ENCODE results near the gene KRTAP3-1. TPM values are rescaled to one million over a fixed set of nuclear protein-coding genes. Genes with fewer than 3 reads are reported as not detected.

Gene KRTAP3-1
- not detected in 2 replicates for total RNA-seq

DNA sequence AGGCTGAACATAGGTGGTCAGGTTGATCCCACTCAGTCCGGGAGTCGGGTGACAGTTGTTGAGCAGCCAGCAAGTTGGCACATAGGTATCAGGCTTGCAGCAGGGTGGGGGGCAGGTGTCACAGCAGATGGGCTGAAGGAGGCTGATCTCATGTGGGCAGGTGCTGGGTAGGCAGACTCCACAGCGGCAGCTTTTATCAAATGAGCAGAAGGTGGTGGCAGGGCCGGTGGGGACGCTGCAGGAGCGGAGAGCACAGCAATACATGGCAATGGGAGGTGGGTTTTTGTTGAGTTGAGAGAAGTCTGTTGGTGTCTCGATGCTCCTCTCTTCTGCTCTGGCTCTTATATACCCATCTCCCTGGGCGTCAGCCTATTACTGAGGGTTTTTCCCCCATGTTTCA, at the start of gene KRTAP3-1:
TSS of gene KRTAP3-1 (minus strand) at position 318 of the 400 bp plus-strand sequence. CDS start at position 264, 54 bp downstream.

DNA sequence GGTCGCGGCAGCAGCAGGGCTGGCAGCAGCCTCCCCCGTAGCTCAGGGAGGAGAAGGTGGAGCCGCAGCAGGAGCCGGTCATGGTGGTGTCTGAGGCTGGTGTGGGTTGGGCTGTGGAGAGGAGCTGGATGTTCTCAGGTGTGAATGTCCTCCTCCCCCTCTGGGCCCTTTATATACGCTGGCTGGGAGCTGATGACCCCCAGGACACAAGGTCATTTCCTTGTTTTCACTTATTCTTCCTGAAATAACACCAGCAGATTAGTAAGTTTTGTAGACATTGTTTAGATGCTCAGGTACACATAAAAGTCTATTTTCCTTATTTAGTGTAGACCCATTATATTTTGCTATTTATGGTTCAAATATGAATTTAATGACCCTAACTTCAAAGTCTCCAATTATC, 46.2 kb upstream of the KRTAP3-1 start, which contains the start of gene KRTAP2-2:
TSS of gene KRTAP2-2 (minus strand) at position 101 of the 400 bp plus-strand sequence. CDS start at position 82, 19 bp downstream.

DNA sequence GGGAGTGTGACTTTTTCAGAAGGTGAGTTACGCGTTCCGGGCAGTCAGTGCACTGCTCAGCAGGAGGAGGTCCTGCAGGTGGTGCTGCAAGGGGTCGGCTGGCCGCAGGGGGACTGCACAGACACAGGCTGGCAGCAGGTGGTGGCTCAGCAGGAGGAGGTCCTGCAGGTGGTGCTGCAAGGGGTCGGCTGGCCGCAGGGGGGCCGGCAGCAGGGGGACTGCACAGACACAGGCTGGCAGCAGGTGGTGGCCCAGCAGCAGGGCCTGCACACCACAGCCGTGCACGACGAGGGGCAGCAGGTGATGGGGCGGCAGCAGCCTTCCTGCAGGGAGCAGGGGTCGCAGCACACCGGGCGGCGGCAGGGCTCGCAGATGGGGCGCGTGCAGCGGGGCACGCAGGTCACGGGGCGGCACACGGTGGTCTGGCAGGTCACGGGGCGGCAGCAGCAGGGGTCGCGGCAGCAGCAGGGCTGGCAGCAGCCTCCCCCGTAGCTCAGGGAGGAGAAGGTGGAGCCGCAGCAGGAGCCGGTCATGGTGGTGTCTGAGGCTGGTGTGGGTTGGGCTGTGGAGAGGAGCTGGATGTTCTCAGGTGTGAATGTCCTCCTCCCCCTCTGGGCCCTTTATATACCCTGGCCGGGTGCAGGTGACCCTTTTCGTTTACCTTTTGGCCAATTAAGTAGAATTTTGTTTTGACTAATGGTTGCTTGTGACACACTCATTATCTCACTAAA, 38.0 kb upstream of the KRTAP3-1 start, which contains the start of gene KRTAP2-1:
TSS of gene KRTAP2-1 (minus strand) at position 582 of the 731 bp plus-strand sequence. CDS start at position 533, 49 bp downstream.

DNA sequence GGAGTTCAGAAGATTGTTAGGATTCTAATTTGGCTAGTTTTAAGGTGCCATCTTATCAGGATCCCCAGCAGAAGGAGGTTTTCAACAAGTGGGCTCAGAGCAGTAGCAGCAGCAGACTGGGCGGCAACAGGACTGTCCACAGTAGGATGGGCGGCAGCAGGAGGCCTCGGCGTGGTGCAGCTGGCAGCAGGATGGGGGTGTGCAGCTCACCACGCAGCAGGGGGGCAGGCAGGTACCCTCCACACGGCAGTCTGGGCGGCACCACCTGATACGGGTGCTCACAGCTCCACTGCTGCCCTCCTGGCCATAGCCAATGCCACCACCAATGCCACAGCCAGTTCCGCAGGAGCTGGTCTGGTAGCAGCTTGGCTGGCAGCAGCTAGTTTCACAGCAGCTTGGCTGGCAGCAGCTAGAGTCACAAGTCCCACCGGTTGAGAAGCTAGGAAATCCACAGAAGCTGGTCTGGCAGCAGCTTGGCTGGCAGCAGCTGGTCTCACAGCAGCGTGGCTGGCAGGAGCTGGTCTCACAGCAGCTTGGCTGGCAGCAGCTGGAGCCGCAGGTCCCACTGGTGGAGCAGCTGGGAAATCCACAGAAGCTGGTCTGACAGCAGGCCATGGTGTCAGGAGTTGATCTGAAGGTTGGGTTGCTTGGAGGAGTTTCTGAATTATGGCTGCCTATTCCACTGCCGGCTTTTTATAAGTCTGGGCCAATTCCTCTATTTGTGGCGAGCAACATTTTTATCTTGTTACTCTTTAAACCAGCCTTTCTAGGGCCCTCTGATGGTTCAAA, 32.0 kb upstream of the KRTAP3-1 start, which contains the start of gene KRTAP1-1:
TSS of gene KRTAP1-1 (minus strand) at position 668 of the 789 bp plus-strand sequence. CDS start at position 615, 53 bp downstream.

DNA sequence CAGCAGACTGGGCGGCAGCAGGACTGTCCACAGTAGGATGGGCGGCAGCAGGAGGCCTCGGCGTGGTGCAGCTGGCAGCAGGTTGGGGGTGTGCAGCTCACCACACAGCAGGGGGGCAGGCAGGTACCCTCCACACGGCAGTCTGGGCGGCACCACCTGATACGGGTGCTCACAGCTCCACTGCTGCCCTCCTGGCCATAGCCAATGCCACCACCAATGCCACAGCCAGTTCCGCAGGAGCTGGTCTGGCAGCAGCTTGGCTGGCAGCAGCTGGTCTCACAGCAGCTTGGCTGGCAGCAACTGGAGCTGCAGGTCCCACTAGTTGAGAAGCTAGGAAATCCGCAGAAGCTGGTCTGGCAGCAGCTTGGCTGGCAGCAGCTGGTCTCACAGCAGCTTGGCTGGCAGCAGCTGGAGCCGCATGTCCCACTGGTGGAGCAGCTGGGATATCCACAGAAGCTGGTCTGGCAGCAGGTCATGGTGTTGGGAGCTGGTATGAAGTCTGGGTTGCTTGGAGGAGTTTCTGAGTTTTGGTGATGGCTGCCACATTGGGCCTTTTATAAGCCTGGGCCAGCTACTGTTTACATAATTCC, 25.5 kb upstream of the KRTAP3-1 start, which contains the start of gene KRTAP1-3:
TSS of gene KRTAP1-3 (minus strand) at position 529 of the 590 bp plus-strand sequence. CDS start at position 476, 53 bp downstream.

DNA sequence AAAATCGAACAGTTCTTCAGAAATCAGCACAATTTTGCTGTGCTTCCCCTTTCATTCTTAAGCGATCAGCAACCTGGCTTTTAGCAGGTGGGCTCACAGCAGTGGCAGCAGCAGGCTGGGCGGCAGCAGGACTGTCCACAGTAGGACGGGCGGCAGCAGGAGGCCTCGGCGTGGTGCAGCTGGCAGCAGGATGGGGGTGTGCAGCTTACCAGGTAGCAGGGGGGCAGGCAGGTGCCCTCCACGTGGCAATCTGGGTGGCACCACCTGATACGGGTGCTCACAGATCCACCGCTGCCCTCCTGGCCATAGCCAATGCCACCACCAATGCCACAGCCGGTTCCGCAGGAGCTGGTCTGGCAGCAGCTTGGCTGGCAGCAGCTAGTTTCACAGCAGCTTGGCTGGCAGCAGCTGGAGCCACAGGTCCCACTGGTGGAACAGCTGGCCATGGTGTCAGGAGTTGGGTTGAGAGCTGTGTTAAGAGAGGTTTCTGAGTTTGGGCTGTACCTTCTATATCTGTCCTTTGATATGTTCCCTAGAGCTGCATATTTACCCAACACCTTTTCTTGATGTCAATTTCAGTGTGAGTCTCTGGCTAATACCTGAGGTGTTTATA, 20.8 kb upstream of the KRTAP3-1 start, which contains the start of gene KRTAP1-4:
TSS of gene KRTAP1-4 (minus strand) at position 563 of the 613 bp plus-strand sequence. CDS start at position 446, 117 bp downstream.

DNA sequence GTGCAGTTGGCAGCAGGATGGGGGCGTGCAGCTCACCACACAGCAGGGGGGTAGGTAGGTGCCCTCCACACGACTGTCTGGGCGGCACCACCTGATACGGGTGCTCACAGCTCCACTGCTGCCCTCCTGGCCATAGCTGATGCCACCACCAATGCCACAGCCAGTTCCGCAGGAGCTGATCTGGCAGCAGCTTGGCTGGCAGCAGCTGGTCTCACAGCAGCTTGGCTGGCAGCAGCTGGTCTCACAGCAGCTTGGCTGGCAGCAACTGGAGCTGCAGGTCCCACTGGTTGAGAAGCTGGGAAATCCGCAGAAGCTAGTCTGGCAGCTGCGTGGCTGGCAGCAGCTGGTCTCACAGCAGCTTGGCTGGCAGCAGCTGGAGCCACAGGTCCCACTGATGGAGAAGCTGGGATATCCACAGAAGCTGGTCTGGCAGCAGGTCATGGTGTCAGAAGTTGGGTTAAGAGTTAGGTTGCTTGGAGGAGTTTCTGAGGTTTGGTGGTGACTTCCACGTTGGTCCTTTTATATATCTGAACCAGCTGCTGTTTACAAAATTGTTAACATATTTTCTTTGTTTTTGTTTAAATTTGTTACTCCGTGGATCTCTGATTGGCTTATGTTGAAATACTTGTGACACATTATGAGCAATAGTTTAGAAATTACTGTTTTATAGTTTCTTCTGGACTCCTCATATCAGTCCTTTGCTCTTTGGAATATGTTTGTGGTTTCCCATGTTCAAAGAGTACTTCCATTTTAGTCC, 18.0 kb upstream of the KRTAP3-1 start, which contains the start of gene KRTAP1-5:
TSS of gene KRTAP1-5 (minus strand) at position 494 of the 757 bp plus-strand sequence. CDS start at position 441, 53 bp downstream.

DNA sequence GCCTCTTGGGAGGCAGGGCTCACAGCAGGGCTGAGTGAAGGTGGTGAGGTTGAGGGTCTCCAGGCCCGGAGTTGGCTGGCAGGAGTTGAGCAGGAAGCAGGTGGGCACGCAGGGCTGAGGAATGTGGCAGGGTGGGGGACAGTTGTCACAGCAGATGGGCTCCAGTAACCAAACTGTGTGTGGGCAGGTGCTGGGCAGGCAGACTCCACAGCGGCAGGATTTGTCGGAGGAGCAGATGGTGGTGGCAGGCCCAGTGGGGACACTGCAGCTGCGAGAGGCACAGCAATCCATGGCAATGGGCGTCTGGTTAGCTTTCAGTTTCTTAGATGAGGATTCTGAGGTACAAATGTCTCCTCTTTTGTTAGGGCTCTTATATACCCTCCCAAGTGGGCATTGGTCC, 9.4 kb downstream of the KRTAP3-1 start, which contains the start of gene KRTAP3-2:
TSS of gene KRTAP3-2 (minus strand) at position 344 of the 400 bp plus-strand sequence. CDS start at position 291, 53 bp downstream.

DNA sequence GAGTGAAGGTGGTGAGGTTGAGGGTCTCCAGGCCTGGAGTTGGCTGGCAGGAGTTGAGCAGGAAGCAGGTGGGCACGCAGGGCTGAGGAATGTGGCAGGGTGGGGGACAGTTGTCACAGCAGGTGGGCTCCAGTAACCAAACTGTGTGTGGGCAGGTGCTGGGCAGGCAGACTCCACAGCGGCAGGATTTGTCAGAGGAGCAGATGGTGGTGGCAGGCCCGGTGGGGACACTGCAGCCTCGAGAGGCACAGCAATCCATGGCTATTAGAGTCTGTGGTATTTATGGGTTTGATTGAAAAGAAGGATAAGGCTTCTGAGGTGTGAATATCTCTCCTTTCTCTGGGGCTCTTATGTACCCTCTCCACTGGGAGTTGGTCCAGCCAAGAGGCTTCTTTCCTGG, 15.1 kb downstream of the KRTAP3-1 start, which contains the start of gene KRTAP3-3:
TSS of gene KRTAP3-3 (minus strand) at position 326 of the 400 bp plus-strand sequence. CDS start at position 259, 67 bp downstream.

DNA sequence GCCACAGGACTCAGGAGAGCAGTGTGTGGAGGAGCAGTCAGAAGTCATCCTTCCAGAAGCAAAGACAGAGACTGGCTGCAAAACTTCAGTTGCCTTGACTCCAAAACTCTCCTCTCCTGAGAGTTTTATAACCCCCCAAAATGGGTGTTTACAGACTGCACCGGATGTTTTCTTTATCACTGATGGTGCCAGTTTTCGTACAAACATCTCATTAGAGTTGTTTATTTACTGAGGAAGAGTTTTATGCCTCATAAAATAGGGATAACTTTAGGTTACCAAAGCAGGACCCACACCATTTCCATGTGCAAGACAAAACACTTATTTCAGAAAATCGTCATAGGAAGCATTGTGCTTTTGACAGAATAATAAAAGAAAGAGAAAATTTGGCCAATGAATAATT, 24.7 kb downstream of the KRTAP3-1 start, which contains the start of gene KRT40:
TSS of gene KRT40 (minus strand) at position 101 of the 400 bp plus-strand sequence. CDS start at position 48, 53 bp downstream.

DNA sequence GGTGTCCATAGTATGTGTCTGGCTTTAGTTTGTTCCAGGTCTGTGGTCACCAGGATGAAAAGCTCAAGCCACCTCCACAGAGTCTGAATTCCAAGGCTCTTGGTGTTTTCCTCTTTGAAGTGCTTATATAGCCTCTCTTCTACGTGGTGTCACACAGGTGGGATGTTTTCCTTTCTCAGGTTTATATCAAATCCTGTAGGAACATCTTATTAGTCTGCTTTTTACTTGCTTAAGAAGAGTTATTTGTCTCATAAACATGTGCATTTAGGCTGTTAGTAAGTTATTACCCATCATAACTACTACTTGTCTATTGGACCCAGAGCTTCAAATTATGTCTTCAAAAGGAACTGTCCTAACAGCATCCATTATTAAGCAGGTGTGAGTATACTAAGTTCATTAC, 42.1 kb downstream of the KRTAP3-1 start, which contains the start of gene KRT39:
TSS of gene KRT39 (minus strand) at position 101 of the 400 bp plus-strand sequence. CDS start at position 9, 92 bp downstream.

Other genes starting within 250 kb of the KRTAP3-1 start
- gene KRT26, start 236.9 kb downstream of the KRTAP3-1 start, total RNA-seq: not detected in 2 replicates
- gene KRT27, start 226.6 kb downstream of the KRTAP3-1 start, total RNA-seq: not detected in 2 replicates
- not detected in 2 replicates for gene KRT28, start 209.2 kb downstream of the KRTAP3-1 start, total RNA-seq
- gene KRT10, start 186.5 kb downstream of the KRTAP3-1 start, total RNA-seq: 24.4 and 33.1 TPM in 2 replicates
- gene KRT12, start 141.9 kb downstream of the KRTAP3-1 start, total RNA-seq: not detected in 2 replicates
- not detected in 2 replicates for gene KRT20, start 123.9 kb downstream of the KRTAP3-1 start, total RNA-seq
- under 0.01 TPM in 1 of 2 replicates, not detected in the other for gene KRT23, start 71.5 kb downstream of the KRTAP3-1 start, total RNA-seq
- gene KRT39, start 42.2 kb downstream of the KRTAP3-1 start, total RNA-seq: 0.52 TPM in 1 of 2 replicates, not detected in the other
- gene KRT40, start 24.8 kb downstream of the KRTAP3-1 start, total RNA-seq: not detected in 2 replicates
- gene KRTAP3-3, start 15.0 kb downstream of the KRTAP3-1 start, total RNA-seq: not detected in 2 replicates
- gene KRTAP3-2, start 9.2 kb downstream of the KRTAP3-1 start, total RNA-seq: not detected in 2 replicates
- 10.1 TPM in 1 of 2 replicates, not detected in the other for gene KRTAP1-5, start 18.1 kb upstream of the KRTAP3-1 start, total RNA-seq
- gene KRTAP1-4, start 21.1 kb upstream of the KRTAP3-1 start, total RNA-seq: not detected in 2 replicates
- not detected in 2 replicates for gene KRTAP1-3, start 25.7 kb upstream of the KRTAP3-1 start, total RNA-seq
- not detected in 2 replicates for gene KRTAP1-1, start 32.3 kb upstream of the KRTAP3-1 start, total RNA-seq
- gene KRTAP2-1, start 38.2 kb upstream of the KRTAP3-1 start, total RNA-seq: not detected in 2 replicates
- not detected in 2 replicates for gene KRTAP2-2, start 46.1 kb upstream of the KRTAP3-1 start, total RNA-seq
- gene KRTAP2-3, start 51.0 kb upstream of the KRTAP3-1 start, total RNA-seq: 1.9 TPM in 1 of 2 replicates, not detected in the other
- gene KRTAP2-4, start 56.8 kb upstream of the KRTAP3-1 start, total RNA-seq: not detected in 2 replicates
- gene KRTAP4-7, start 75.0 kb upstream of the KRTAP3-1 start, total RNA-seq: not detected in 2 replicates
- not detected in 2 replicates for gene KRTAP4-8, start 89.0 kb upstream of the KRTAP3-1 start, total RNA-seq
- gene KRTAP4-16, start 93.1 kb upstream of the KRTAP3-1 start, total RNA-seq: not detected in 2 replicates
- not detected in 2 replicates for gene KRTAP4-9, start 96.3 kb upstream of the KRTAP3-1 start, total RNA-seq
- gene KRTAP4-11, start 109.2 kb upstream of the KRTAP3-1 start, total RNA-seq: not detected in 2 replicates
- not detected in 2 replicates for gene KRTAP4-12, start 115.1 kb upstream of the KRTAP3-1 start, total RNA-seq
- not detected in 2 replicates for gene KRTAP4-6, start 131.4 kb upstream of the KRTAP3-1 start, total RNA-seq
- not detected in 2 replicates for gene KRTAP4-5, start 140.7 kb upstream of the KRTAP3-1 start, total RNA-seq
- not detected in 2 replicates for gene KRTAP4-4, start 151.6 kb upstream of the KRTAP3-1 start, total RNA-seq
- not detected in 2 replicates for gene KRTAP4-3, start 159.1 kb upstream of the KRTAP3-1 start, total RNA-seq
- gene KRTAP4-2, start 169.1 kb upstream of the KRTAP3-1 start, total RNA-seq: not detected in 2 replicates
- 0.13 TPM in 1 of 2 replicates, not detected in the other for gene KRTAP4-1, start 175.8 kb upstream of the KRTAP3-1 start, total RNA-seq
- not detected in 2 replicates for gene KRTAP9-1, start 180.8 kb upstream of the KRTAP3-1 start, total RNA-seq
- gene KRTAP9-2, start 217.5 kb upstream of the KRTAP3-1 start, total RNA-seq: not detected in 2 replicates
- not detected in 2 replicates for gene KRTAP9-3, start 223.3 kb upstream of the KRTAP3-1 start, total RNA-seq
- not detected in 2 replicates for gene KRTAP9-8, start 228.9 kb upstream of the KRTAP3-1 start, total RNA-seq
- gene KRTAP9-4, start 240.6 kb upstream of the KRTAP3-1 start, total RNA-seq: not detected in 2 replicates
- not detected in 2 replicates for gene KRTAP9-9, start 246.3 kb upstream of the KRTAP3-1 start, total RNA-seq